H1 (cell line): Measurements from ENCODE around the gene MMP24OS. TPM values are rescaled to one million over a fixed set of nuclear protein-coding genes. Genes with fewer than 3 reads are reported as not detected.

ENCODE experiments used
- CBX8 ChIP-seq: fragments of 300-800, 300-1000 bp; sonication (generic); IDR thresholded peaks from 2 replicates; pipeline ENCODE4 v1.7.1; 2016; ENCODE audit warnings: low read depth, low read length, borderline replicate concordance
- CHD2 ChIP-seq: IDR thresholded peaks from 2 replicates; pipeline ENCODE4 v1.6.1; 2012; ENCODE audit warnings: low read length, improper control_type of control experiment
- FOSL1 ChIP-seq: IDR thresholded peaks from 2 replicates; pipeline ENCODE4 v1.6.1; 2011; ENCODE audit warnings: mild to moderate bottlenecking, low read depth, low read length, moderate library complexity; ENCODE audit not compliant: insufficient read depth
- POLR2A ChIP-seq, 2 experiments: IDR thresholded peaks; 1 replicate in 1 of 2; 2 replicates in 1 of 2; pipeline ENCODE4 v1.6.1; 2011; ENCODE audit warnings: low read depth in 2 of 2, low read length in 2 of 2, mild to moderate bottlenecking in 2 of 2; ENCODE audit errors: control extremely low read depth in 1 of 2
- POU5F1 ChIP-seq: IDR thresholded peaks from 2 replicates; pipeline ENCODE4 v1.6.1; 2011; ENCODE audit warnings: low read depth, mild to moderate bottlenecking, low read length, moderate library complexity
- RFX5 ChIP-seq: IDR thresholded peaks from 2 replicates; pipeline ENCODE4 v1.6.1; 2011; ENCODE audit warnings: low read depth, low read length, improper control_type of control experiment, borderline replicate concordance
- SAP30 ChIP-seq: fragments of 300-600 bp; sonication (generic); IDR thresholded peaks from 2 replicates; pipeline ENCODE4 v1.7.1; 2012; ENCODE audit warnings: low read length, moderate library complexity, mild to moderate bottlenecking, inconsistent platforms; ENCODE audit not compliant: insufficient read depth, insufficient replicate concordance
- TEAD4 ChIP-seq: IDR thresholded peaks from 2 replicates; pipeline ENCODE4 v1.6.1; 2012; ENCODE audit warnings: low read depth, low read length, inconsistent platforms, mixed read lengths
- polyA plus RNA-seq, 7 experiments: library from polyadenylated mRNA; depleted of rRNA in 3 of 7; stranded (reverse) in 5 of 7; unstranded in 2 of 7; fragments of >200 nt in 5 of 7; fragments of 200-250 nt in 2 of 7; gene quantifications; 1 replicate in 5 of 7; 2 replicates in 1 of 7; 4 replicates in 1 of 7; pipeline versions ENCODE4 v1.2.1 to v1.2.3, GENCODE V29; 2011 to 2013; ENCODE audit warnings: missing spikeins in 2 of 7, mixed read lengths in 2 of 7
- total RNA-seq: library from RNA; stranded (reverse); fragmentation: NEBNext Ultra II Directional; extraction: Animal tissue kit (Norgen Biotek cat#: 25700); gene quantifications from 2 replicates; pipeline ENCODE4 v1.2.1, GENCODE V29; 2021
- TF ChIP-seq, protein P1 (sequence below): IDR thresholded peaks from 2 replicates; pipeline ENCODE4 v1.6.1; 2011; ENCODE audit warnings: low read depth, mild to moderate bottlenecking, low read length; ENCODE audit not compliant: insufficient read depth

Gene MMP24OS
- total and polyA plus RNA-seq, 2 of the 8 experiments (the other 6 are each of a cell fraction or from before 2014, with no cell fraction given), result 19.0 to 21.3 TPM

DNA sequence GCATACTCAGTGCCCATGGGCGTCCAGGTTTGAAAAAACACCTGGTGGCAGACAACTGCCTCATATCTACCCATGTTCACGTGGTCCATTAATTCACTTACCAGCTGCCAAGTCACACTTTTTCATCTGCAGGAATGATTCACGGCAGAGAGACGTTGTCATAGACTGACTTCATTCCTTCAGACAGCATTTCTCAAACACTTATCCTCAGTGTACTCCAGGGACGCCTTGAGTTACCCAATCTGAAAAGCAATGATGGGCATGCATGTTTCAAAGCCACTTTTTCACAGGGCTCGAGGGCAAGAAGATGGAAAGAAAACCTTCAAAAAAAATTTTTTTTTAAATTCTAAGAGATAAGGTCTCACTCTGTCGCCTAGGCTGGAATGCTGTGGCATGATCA is 6.0 kb downstream of the MMP24OS start (continued):
- TF ChIP-seq SAP30, result no peak
- TF ChIP-seq CBX8, result no peak
- TF ChIP-seq POLR2A (IDR thresholded peaks at IDR 0.05; ENCODE audit: control extremely low read depth in 1 of 2, low read depth in 2 of 2, low read length in 2 of 2), result no peak
- no peak for TF ChIP-seq POU5F1
- TF ChIP-seq CHD2, result no peak
- TF ChIP-seq RFX5, result no peak
- TF ChIP-seq FOSL1, result no peak
- TF ChIP-seq TEAD4, result no peak
- TF ChIP-seq, protein P1, sequence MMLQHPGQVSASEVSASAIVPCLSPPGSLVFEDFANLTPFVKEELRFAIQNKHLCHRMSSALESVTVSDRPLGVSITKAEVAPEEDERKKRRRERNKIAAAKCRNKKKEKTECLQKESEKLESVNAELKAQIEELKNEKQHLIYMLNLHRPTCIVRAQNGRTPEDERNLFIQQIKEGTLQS, result no peak
